HG03196 (cell line): ENCODE results near the gene ADGRD1.

ENCODE experiments used
- ATAC-seq: cut with Tn5 transposase; IDR thresholded peaks from one replicate; pipeline ENCODE4 v1.9.1; 2021; ENCODE audit not compliant: unreplicated experiment

The ADGRD1 gene

DNA sequence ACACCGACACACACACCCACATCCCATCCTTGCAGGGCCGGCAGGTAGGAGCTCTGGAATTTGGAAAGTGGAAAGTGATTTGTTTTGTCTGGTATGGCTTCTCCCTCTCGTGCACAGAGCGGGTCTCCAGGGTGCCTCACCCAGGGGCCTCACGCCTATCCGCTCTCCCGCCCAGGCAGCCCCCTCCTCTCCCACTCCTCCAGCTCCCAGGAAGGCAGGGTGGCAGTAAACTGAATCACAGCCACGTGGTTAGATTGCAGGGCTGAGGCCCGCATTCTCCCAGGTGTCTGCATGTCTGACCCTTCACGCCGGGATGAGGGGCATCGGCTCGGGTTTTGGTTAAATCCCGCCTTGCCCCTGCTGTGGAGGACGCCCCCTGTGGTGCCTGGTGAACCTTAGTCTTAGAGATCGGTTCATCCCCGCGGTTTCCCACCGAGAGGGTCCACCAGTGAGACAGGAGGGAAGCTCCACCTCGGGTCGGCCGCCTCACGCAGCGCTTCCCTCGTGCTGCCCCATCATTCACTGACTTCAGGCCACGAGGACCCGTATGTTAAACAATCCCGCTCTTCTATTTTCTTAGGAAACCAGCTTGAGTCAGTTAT is 64.4 kb downstream of the ADGRD1 start:
- no peak for ATAC-seq

- no peak for ATAC-seq
Measured at GRCh38 chr12:131018808-131019397, 65.2 kb downstream of the ADGRD1 start.

GRCh38 chr12:131020326-131021153 is 66.8 kb downstream of the ADGRD1 start:
- no peak for ATAC-seq

GRCh38 chr12:131021154-131021541 is 67.4 kb downstream of the ADGRD1 start:
- ATAC-seq: no peak

- ATAC-seq: no peak
Measured at GRCh38 chr12:131024026-131024425, 70.3 kb downstream of the ADGRD1 start.

- ATAC-seq: no peak
Measured at GRCh38 chr12:131024721-131025120, 71.0 kb downstream of the ADGRD1 start.

DNA sequence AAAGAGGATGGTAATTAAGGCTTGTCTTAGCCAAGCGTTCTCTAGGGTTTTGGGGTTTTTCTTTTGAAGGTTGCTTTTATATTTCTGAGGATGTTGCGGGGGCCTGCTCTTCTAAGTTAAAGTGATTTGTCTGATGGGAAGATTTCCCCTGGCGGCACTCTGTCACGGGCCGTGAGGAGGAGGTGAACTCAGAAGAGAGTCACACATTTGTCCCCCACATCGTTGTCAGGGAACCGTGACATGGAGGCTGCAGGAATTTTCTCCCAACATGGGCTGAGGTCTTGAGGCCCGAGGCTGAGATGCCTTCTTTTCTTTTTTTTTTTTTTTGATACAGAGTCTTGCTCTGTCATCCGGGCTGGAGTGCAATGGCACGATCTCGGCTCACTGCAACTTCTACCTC is 71.5 kb downstream of the ADGRD1 start:
- ATAC-seq: no peak

- ATAC-seq: no peak
Measured at GRCh38 chr12:131025939-131026702, 72.4 kb downstream of the ADGRD1 start.

GRCh38 chr12:131026754-131027153 is 73.0 kb downstream of the ADGRD1 start:
- no peak for ATAC-seq

GRCh38 chr12:131027264-131027663 is 73.6 kb downstream of the ADGRD1 start:
- ATAC-seq: no peak

GRCh38 chr12:131027876-131028586 is 74.3 kb downstream of the ADGRD1 start:
- ATAC-seq: no peak

DNA sequence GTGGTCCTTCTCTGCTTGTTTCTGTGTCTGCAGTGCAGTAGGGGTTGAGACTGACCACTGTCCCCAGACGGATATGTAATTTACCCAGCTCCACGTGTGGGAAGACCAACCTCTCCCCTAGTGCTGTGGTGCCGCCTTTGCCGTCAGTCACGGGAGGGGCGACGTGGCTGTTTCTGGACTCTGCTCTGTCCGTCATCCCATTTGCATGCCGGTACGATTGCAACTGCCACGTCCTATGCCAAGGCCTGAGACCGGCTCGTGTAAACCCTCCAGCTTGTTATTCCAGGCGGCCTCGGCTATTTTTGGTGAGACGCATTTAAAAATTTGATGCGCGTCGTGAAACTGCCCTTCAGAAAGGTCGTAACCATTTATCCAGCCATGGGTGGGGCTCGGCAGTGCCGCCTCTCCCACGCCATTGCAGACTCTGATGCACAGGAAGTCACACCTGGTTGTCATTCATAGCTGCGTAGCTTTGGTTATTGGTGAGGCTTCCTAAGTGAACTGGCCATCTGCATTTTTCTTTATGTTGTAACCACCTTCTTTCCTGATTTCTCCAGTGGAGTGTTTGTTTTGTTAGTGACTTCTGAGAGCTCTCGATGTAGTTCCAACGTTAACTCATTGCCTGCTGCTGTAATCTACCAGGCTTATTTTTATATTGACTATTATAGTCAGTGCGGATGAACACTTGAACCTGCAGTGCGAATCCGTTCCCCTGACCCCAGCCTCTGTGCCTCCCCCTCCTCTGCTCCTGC is 75.1 kb downstream of the ADGRD1 start:
- ATAC-seq: no peak

- no peak for ATAC-seq
Measured at GRCh38 chr12:131030472-131031328, 77.0 kb downstream of the ADGRD1 start.

- no peak for ATAC-seq
Measured at GRCh38 chr12:131032082-131032750, 78.5 kb downstream of the ADGRD1 start.

DNA sequence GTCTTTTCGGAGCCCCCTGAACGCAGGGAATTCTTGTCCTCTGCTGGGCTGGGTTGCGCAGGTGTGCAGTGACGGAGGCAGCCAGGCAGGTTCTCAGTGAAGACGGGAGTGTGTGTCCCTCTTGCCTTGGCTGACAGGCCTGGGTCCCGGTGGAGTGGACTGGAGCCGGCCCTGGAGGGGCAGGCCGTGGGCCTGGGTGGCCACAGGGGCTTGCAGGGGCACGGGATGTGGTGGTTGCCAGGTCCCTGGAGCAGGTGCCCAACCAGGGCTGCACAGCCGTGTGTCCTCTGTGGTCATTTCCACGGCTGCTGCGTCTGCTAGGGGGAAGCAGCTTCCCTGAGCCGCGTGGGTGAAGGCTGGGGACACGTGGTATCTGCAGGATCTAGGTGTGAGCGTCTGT is 79.8 kb downstream of the ADGRD1 start:
- ATAC-seq: no peak

DNA sequence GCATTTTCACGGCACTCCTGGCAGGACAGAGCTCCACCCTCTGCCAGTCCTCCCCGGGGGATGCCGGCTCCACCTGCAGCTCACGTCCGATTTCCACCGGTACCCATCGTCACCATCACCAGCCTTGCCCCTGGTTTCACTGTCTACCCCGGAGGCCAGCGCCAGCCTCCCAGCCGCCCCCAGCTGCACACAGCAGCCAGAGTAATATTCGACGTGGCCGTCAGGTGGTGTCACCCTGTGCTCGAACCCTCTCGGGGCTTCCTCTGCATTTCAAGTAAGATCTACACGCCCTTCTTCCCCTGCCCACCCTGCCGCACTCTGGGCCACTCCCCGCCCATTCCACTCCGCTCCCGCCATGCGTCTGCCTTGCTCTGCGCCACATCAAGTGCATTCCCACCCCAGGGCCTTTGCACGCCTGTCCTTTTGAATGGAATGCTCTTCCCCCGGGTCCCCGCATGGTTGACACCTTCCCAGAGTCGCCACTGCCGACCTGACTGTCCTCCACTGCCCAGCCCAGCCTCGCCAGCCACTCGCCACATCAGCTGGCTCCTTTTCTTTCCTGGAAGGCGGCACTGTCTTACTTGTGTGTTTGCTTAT is 80.3 kb downstream of the ADGRD1 start:
- no peak for ATAC-seq

GRCh38 chr12:131034631-131035244 is 81.0 kb downstream of the ADGRD1 start:
- no peak for ATAC-seq

- ATAC-seq: no peak
Measured at GRCh38 chr12:131035245-131035681, 81.6 kb downstream of the ADGRD1 start.
